ENCODE measurements around the gene APBA1. TPM values are rescaled to one million over a fixed set of nuclear protein-coding genes. Genes with fewer than 3 reads are reported as not detected.

Gene APBA1
- total RNA-seq, 1 donor from 2014 or later = 8.4 TPM

DNA sequence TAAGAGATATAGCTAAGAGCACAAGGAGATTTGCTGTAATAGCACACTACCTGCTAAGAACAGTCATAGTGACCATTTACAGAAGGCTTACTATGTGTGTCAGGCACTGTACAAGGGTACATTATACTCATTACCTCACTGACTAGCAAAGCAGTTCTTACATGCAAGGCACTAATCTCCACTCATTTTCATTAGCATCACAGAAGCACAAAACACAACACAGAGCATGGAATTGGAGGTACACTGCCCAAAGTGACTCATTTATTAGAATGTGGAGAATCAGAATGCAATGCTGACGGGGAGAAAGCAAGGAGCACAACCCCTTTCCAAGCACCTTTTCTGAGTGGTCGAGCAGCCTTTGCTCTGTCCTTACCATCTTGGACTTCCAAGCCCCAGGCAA, 177.4 kb downstream of the APBA1 start:
- TF ChIP-seq, protein P1, sequence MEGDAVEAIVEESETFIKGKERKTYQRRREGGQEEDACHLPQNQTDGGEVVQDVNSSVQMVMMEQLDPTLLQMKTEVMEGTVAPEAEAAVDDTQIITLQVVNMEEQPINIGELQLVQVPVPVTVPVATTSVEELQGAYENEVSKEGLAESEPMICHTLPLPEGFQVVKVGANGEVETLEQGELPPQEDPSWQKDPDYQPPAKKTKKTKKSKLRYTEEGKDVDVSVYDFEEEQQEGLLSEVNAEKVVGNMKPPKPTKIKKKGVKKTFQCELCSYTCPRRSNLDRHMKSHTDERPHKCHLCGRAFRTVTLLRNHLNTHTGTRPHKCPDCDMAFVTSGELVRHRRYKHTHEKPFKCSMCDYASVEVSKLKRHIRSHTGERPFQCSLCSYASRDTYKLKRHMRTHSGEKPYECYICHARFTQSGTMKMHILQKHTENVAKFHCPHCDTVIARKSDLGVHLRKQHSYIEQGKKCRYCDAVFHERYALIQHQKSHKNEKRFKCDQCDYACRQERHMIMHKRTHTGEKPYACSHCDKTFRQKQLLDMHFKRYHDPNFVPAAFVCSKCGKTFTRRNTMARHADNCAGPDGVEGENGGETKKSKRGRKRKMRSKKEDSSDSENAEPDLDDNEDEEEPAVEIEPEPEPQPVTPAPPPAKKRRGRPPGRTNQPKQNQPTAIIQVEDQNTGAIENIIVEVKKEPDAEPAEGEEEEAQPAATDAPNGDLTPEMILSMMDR (IDR thresholded peaks at IDR 0.05; ENCODE audit: unreplicated experiment) = no peak
- H3K4me3 Mint-ChIP-seq (ENCODE audit: unreplicated experiment) = no peak overlapping the region
- DNase-seq (ENCODE audit: low spot score) = no peak
- peaks cover 2% of the 10 kb centered on the region for H3K27me3 Mint-ChIP-seq (ENCODE audit: unreplicated experiment)
- H3K27ac Mint-ChIP-seq (ENCODE audit: unreplicated experiment) = no peak overlapping the region
- peaks cover 2% of the 10 kb centered on the region for H3K4me1 Mint-ChIP-seq (ENCODE audit: unreplicated experiment)
- H3K9me3 Mint-ChIP-seq (ENCODE audit: unreplicated experiment) = no peaks in the 10 kb centered on the region
- no peaks in the 10 kb centered on the region for H3K36me3 Mint-ChIP-seq (ENCODE audit: low read depth, unreplicated experiment)

DNA sequence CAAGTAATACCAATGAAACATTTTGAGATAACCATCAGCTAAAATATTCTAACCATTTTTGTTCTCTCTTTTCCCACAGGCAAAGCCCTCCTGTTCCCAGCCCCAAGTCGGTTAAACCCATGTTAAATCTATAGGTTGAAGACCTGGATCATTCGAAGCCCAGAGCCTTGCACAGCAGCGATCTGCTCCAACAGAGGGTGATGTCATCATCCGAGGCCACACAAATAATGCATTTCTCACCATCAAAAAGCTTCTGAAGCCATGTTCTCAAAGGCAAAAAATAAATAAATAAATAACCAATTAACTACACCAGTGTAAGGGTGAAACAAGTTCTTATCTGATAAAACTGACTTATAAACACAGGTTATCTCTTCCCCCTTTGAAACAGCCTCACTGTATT, 178.0 kb downstream of the APBA1 start:
- Mint-ChIP-seq H3K27me3 (ENCODE audit: unreplicated experiment) (peaks cover 2% of the 10 kb centered on the region), H3K4me3 (ENCODE audit: unreplicated experiment) (no peak overlapping the region), H3K27ac (ENCODE audit: unreplicated experiment) (no peak overlapping the region), H3K4me1 (ENCODE audit: unreplicated experiment) (peaks cover 2% of the 10 kb centered on the region), H3K9me3 (ENCODE audit: unreplicated experiment) (no peaks in the 10 kb centered on the region), H3K36me3 (ENCODE audit: low read depth, unreplicated experiment) (no peaks in the 10 kb centered on the region)
- no peak for DNase-seq (ENCODE audit: low spot score)
- TF ChIP-seq, protein P1 (IDR thresholded peaks at IDR 0.05; ENCODE audit: unreplicated experiment) = no peak

DNA sequence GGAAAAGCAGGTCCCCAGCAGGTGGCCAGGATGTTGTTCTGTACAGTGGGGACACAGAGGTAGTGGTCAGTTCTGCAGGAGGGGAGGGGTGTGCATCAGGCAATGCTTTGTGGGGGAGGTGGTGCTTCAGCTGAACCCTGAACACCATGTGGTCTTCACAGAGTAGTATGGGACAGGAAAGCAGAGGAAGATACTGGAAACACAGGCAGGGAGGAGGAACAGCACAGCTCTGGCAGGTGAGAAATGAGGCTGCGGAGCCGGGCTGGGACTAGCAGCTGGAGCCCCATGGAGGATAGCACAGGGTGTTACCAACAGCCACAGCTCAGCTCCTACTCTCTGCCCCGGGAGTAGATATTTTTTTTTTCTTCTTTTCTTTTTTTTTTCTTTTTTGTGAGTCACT, 185.7 kb downstream of the APBA1 start:
- H3K27me3 Mint-ChIP-seq (ENCODE audit: unreplicated experiment) = peaks cover 2% of the 10 kb centered on the region
- TF ChIP-seq, protein P1 (IDR thresholded peaks at IDR 0.05; ENCODE audit: unreplicated experiment) = no peak
- H3K36me3 Mint-ChIP-seq (ENCODE audit: low read depth, unreplicated experiment) = no peaks in the 10 kb centered on the region
- no peak overlapping the region for H3K27ac Mint-ChIP-seq (ENCODE audit: unreplicated experiment)
- DNase-seq (ENCODE audit: low spot score) = no peak
- no peak overlapping the region for H3K4me3 Mint-ChIP-seq (ENCODE audit: unreplicated experiment)
- peaks cover 4% of the 10 kb centered on the region for H3K4me1 Mint-ChIP-seq (ENCODE audit: unreplicated experiment)
- no peaks in the 10 kb centered on the region for H3K9me3 Mint-ChIP-seq (ENCODE audit: unreplicated experiment)

DNA sequence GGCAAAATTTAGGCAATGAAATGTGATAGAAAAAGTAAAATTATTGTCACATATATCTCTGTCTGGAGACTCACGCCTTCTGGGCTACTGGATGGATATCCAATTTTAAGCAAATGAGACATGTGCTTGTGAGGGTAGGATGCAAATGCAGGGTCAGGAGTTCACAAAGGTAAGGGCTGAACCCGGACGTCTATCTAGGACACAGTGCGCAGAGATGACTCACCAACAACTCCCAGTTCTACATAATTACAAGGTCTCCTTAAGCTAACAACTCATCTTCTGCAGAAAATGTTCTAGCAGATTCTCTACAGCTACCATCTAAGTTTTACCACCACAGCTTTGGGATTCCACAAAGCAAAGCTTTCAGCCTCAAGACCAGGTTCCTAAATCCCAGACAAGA, 186.7 kb downstream of the APBA1 start:
- TF ChIP-seq, protein P1 (IDR thresholded peaks at IDR 0.05; ENCODE audit: unreplicated experiment) = no peak
- peaks cover 2% of the 10 kb centered on the region for H3K27me3 Mint-ChIP-seq (ENCODE audit: unreplicated experiment)
- no peaks in the 10 kb centered on the region for H3K9me3 Mint-ChIP-seq (ENCODE audit: unreplicated experiment)
- DNase-seq (ENCODE audit: low spot score) = no peak
- H3K4me1 Mint-ChIP-seq (ENCODE audit: unreplicated experiment) = peaks cover 4% of the 10 kb centered on the region
- H3K4me3 Mint-ChIP-seq (ENCODE audit: unreplicated experiment) = no peak overlapping the region
- H3K36me3 Mint-ChIP-seq (ENCODE audit: low read depth, unreplicated experiment) = no peaks in the 10 kb centered on the region
- H3K27ac Mint-ChIP-seq (ENCODE audit: unreplicated experiment) = no peak overlapping the region

DNA sequence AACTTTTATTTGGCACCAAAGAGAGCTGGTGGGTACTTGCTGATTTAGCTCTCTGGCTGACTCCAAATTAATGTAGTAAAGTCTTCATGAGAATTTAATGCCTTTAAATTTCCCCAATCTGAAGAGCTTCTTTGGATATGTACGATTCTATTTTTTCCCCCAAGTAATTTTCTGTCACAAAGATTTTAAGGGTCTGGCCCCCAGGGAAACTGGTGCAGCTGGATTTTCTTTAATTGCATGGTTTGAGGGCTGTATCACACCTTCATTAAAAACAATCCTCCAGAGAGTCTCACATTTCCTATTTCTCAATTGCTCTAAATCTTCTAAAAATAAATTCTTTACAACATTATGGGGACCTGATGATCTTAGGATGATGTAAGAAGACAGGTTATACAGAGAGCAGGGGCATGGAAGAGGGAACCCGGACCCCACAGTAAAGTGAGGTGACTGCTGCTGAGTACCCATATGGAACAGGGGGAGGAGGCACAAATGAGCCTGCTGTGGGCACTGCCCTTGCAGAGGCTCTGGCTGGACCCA, 188.2 kb downstream of the APBA1 start:
- Mint-ChIP-seq H3K4me1 (ENCODE audit: unreplicated experiment) (peaks cover 4% of the 10 kb centered on the region), H3K36me3 (ENCODE audit: low read depth, unreplicated experiment) (no peaks in the 10 kb centered on the region), H3K27ac (ENCODE audit: unreplicated experiment) (no peak overlapping the region), H3K4me3 (ENCODE audit: unreplicated experiment) (no peak overlapping the region), H3K27me3 (ENCODE audit: unreplicated experiment) (peaks cover 2% of the 10 kb centered on the region), H3K9me3 (ENCODE audit: unreplicated experiment) (no peaks in the 10 kb centered on the region)
- TF ChIP-seq, protein P1 (IDR thresholded peaks at IDR 0.05; ENCODE audit: unreplicated experiment) = no peak
- DNase-seq (ENCODE audit: low spot score) = no peak

All from endothelial cell (in vitro differentiated cells).